Measurements from ENCODE around the gene DPYD. TPM values are rescaled to one million over a fixed set of nuclear protein-coding genes. Genes with fewer than 3 reads are reported as not detected.
A peak's percentile ranks its signal among the peaks of the same experiment; 100 is the strongest.

The DPYD gene
- total and polyA plus RNA-seq, 4 donors, result 17.7 to 99.3 (median 74.4) TPM

- Histone ChIP-seq H3K4me3 (no peak overlapping the region), H3K36me3 (ENCODE audit: control insufficient read depth in 4 of 4, insufficient read depth in 4 of 4, low read length in 4 of 4) (peaks cover 0 to 3% (median 0%) of the 10 kb centered on the region in 4 donors), H3K9me3 (ENCODE audit: control insufficient read depth in 4 of 4, insufficient read depth in 3 of 4, low read length in 3 of 4) (peaks cover 0 to 5% (median 1%) of the 10 kb centered on the region in 4 donors), H3K9ac (ENCODE audit: insufficient read depth in 1 of 2, low read length in 2 of 2) (no peak overlapping the region), H3K27me3 (ENCODE audit: control insufficient read depth in 3 of 3, insufficient read depth in 3 of 3, low read length in 2 of 3) (no peaks in the 10 kb centered on the region), H3K4me1 (ENCODE audit: control insufficient read depth in 5 of 5, insufficient read depth in 5 of 5, low read length in 5 of 5) (peaks cover 0 to 6% (median 0%) of the 10 kb centered on the region in 5 donors), H3K27ac (ENCODE audit: low read depth in 1 of 2, low read length in 1 of 2) (no peak overlapping the region)
- ATAC-seq (ENCODE audit: insufficient read depth, low FRiP score) (no peak), DNase-seq (no peak)
- 35 to 58% methylated on average over 5 of the region's 5 CpGs for WGBS, 2 donors
- TF ChIP-seq CTCF (IDR thresholded peaks at IDR 0.05; ENCODE audit: control extremely low read depth, extremely low read depth), result no peak
Observed at GRCh38 chr1:97864615-97865014, 56.2 kb downstream of the DPYD start.

- TF ChIP-seq CTCF (IDR thresholded peaks at IDR 0.05; ENCODE audit: control extremely low read depth, extremely low read depth), result no peak
- peaks cover 0 to 2% (median 1%) of the 10 kb centered on the region in 4 donors for H3K36me3 ChIP-seq (ENCODE audit: control insufficient read depth in 4 of 4, insufficient read depth in 4 of 4, low read length in 4 of 4)
- no peaks in the 10 kb centered on the region for H3K27me3 ChIP-seq (ENCODE audit: control insufficient read depth in 3 of 3, insufficient read depth in 3 of 3, low read length in 2 of 3)
- H3K9me3 ChIP-seq (ENCODE audit: control insufficient read depth in 4 of 4, insufficient read depth in 3 of 4, low read length in 3 of 4), result no peaks in the 10 kb centered on the region
- H3K9ac ChIP-seq (ENCODE audit: insufficient read depth in 1 of 2, low read length in 2 of 2), result no peak overlapping the region
- DNase-seq (no peak), ATAC-seq (ENCODE audit: insufficient read depth, low FRiP score) (no peak)
- H3K27ac ChIP-seq (ENCODE audit: low read depth in 1 of 2, low read length in 1 of 2), result no peak overlapping the region
- WGBS, 2 donors, result 82 to 94% methylated on average over 1 of the region's 1 CpG
- peaks cover 0 to 12% (median 0%) of the 10 kb centered on the region in 5 donors for H3K4me1 ChIP-seq (ENCODE audit: control insufficient read depth in 5 of 5, insufficient read depth in 5 of 5, low read length in 5 of 5)
- no peak overlapping the region for H3K4me3 ChIP-seq
Observed at GRCh38 chr1:97853221-97853620, 67.6 kb downstream of the DPYD start.

- Histone ChIP-seq H3K36me3 (ENCODE audit: control insufficient read depth in 4 of 4, insufficient read depth in 4 of 4, low read length in 4 of 4) (peaks cover 0 to 10% (median 6%) of the 10 kb centered on the region in 4 donors), H3K27ac (ENCODE audit: low read depth in 1 of 2, low read length in 1 of 2) (no peak overlapping the region), H3K9me3 (ENCODE audit: control insufficient read depth in 4 of 4, insufficient read depth in 3 of 4, low read length in 3 of 4) (peaks cover 0 to 5% (median 1%) of the 10 kb centered on the region in 4 donors), H3K27me3 (ENCODE audit: control insufficient read depth in 3 of 3, insufficient read depth in 3 of 3, low read length in 2 of 3) (no peaks in the 10 kb centered on the region), H3K9ac (ENCODE audit: insufficient read depth in 1 of 2, low read length in 2 of 2) (no peak overlapping the region), H3K4me1 (ENCODE audit: control insufficient read depth in 5 of 5, insufficient read depth in 5 of 5, low read length in 5 of 5) (peaks cover 0 to 12% (median 0%) of the 10 kb centered on the region in 5 donors), H3K4me3 (no peak overlapping the region)
- ATAC-seq (ENCODE audit: insufficient read depth, low FRiP score) (peak; percentile 78), DNase-seq (peak in 2 of 3 donors; percentile 71 to 83)
- WGBS, 2 donors, result 14 to 20% methylated on average over 4 of the region's 4 CpGs
- no peak for TF ChIP-seq CTCF (IDR thresholded peaks at IDR 0.05; ENCODE audit: control extremely low read depth, extremely low read depth)
Observed at GRCh38 chr1:97849345-97850340, 71.2 kb downstream of the DPYD start.

Data from lung (tissue), 12 donors.